KMS-11 (cell line): ENCODE results near the gene ARHGAP28.
A peak's percentile ranks its signal among the peaks of the same experiment; 100 is the strongest.

Source experiments
- H2AFZ ChIP-seq: fragments of 200-600 bp; sonication (generic); 2 replicates; pipeline ENCODE4 v1.6.1; 2016; ENCODE audit warnings: antibody characterized with exemption, mixed run types, low read depth
- H3K27ac ChIP-seq: fragments of 200-600 bp; sonication (generic); 2 replicates; pipeline ENCODE4 v1.6.1; 2016; ENCODE audit warnings: mild to moderate bottlenecking, mixed run types
- H3K27me3 ChIP-seq: fragments of 200-600 bp; sonication (generic); 2 replicates; pipeline ENCODE4 v1.6.1; 2017; ENCODE audit warnings: mild to moderate bottlenecking, low read depth, mixed run types, moderate library complexity; ENCODE audit not compliant: insufficient read depth
- H3K36me3 ChIP-seq: fragments of 200-600 bp; sonication (generic); 2 replicates; pipeline ENCODE4 v1.6.1; 2017; ENCODE audit warnings: mild to moderate bottlenecking, mixed run types; ENCODE audit not compliant: insufficient read depth
- H3K4me1 ChIP-seq: fragments of 200-600 bp; sonication (generic); 2 replicates; pipeline ENCODE4 v1.6.1; 2016; ENCODE audit warnings: mild to moderate bottlenecking, low read depth, mixed run types; ENCODE audit not compliant: poor library complexity, severe bottlenecking
- H3K4me2 ChIP-seq: fragments of 200-600 bp; sonication (generic); 2 replicates; pipeline ENCODE4 v1.7.0; 2016; ENCODE audit warnings: mild to moderate bottlenecking, mixed run types
- H3K4me3 ChIP-seq: fragments of 200-600 bp; sonication (generic); IDR thresholded peaks from 2 replicates; pipeline ENCODE4 v1.6.1; 2017; ENCODE audit warnings: low read depth, low read length, mixed read lengths; ENCODE audit not compliant: insufficient read depth
- H3K79me2 ChIP-seq: fragments of 200-600 bp; sonication (generic); 2 replicates; pipeline ENCODE4 v1.6.1; 2016; ENCODE audit warnings: low read depth, mixed run types; ENCODE audit not compliant: insufficient read depth
- H3K9ac ChIP-seq: fragments of 200-600 bp; sonication (generic); 2 replicates; pipeline ENCODE4 v1.6.1; 2016; ENCODE audit warnings: mild to moderate bottlenecking, mixed run types
- H4K20me1 ChIP-seq: fragments of 200-600 bp; sonication (generic); 2 replicates; pipeline ENCODE4 v1.6.1; 2016; ENCODE audit warnings: mild to moderate bottlenecking, mixed run types; ENCODE audit not compliant: insufficient read depth
- TF ChIP-seq, protein P1 (sequence below): fragments of 200-600 bp; sonication (generic); conservative IDR thresholded peaks from 2 replicates; pipeline ENCODE4 v1.6.1; 2017; ENCODE audit warnings: low read depth, mild to moderate bottlenecking, antibody characterized with exemption, low read length, moderate library complexity, mixed read lengths

Gene ARHGAP28

DNA sequence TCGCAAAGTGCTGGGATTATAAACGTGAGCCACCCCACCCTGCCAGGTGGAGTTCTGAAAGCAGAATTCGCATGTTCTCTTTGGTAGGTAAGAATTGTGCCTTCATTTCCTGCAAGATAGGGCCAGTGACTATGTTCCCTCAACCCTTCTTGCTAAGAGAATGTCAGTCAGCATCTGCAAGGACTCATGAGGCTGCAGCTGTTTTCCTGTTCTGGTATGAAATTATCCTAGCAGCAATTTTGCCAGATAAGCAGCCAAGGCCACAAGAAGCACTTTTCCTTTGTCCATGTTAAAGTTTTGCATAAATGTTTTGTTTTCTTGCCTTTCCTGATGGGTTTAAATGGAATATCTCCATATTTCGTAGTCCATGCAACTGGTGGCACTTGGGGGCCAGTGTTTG is 6.8 kb upstream of the ARHGAP28 start:
- H4K20me1 ChIP-seq: no peaks in the 10 kb centered on the region
- H3K4me1 ChIP-seq: peaks cover 15% of the 10 kb centered on the region
- no peaks in the 10 kb centered on the region for H3K36me3 ChIP-seq
- no peak overlapping the region for H3K27ac ChIP-seq
- TF ChIP-seq, protein P1, sequence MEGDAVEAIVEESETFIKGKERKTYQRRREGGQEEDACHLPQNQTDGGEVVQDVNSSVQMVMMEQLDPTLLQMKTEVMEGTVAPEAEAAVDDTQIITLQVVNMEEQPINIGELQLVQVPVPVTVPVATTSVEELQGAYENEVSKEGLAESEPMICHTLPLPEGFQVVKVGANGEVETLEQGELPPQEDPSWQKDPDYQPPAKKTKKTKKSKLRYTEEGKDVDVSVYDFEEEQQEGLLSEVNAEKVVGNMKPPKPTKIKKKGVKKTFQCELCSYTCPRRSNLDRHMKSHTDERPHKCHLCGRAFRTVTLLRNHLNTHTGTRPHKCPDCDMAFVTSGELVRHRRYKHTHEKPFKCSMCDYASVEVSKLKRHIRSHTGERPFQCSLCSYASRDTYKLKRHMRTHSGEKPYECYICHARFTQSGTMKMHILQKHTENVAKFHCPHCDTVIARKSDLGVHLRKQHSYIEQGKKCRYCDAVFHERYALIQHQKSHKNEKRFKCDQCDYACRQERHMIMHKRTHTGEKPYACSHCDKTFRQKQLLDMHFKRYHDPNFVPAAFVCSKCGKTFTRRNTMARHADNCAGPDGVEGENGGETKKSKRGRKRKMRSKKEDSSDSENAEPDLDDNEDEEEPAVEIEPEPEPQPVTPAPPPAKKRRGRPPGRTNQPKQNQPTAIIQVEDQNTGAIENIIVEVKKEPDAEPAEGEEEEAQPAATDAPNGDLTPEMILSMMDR: no peak
- no peak overlapping the region for H3K4me2 ChIP-seq
- H3K79me2 ChIP-seq: no peaks in the 10 kb centered on the region
- H3K9ac ChIP-seq: no peak overlapping the region
- no peaks in the 10 kb centered on the region for H3K27me3 ChIP-seq
- H2AFZ ChIP-seq: no peak overlapping the region
- no peak overlapping the region for H3K4me3 ChIP-seq

DNA sequence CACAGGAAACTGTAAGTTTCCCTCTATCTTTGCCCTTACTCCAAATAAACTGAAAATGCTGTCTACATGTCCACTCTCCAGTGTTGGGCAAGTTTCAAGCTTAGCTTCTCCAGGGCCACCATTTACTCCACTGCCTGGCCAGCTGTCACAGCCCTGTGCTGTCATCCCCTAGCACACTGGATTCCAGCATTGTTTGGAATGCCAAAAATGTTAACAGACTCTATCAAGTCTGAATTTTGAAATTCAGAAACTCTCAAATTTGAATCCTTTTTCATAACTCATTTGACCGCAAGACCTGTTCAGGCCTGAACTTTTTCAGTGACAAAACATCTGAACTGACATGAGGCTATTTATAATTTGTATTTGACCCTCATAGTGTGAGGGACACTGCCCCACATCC is 5.2 kb upstream of the ARHGAP28 start:
- no peak overlapping the region for H2AFZ ChIP-seq
- H4K20me1 ChIP-seq: no peaks in the 10 kb centered on the region
- H3K27me3 ChIP-seq: no peaks in the 10 kb centered on the region
- H3K4me3 ChIP-seq: no peak overlapping the region
- H3K27ac ChIP-seq: no peak overlapping the region
- H3K4me1 ChIP-seq: peaks cover 14% of the 10 kb centered on the region
- TF ChIP-seq, protein P1: no peak
- no peaks in the 10 kb centered on the region for H3K36me3 ChIP-seq
- no peak overlapping the region for H3K4me2 ChIP-seq
- no peaks in the 10 kb centered on the region for H3K79me2 ChIP-seq
- H3K9ac ChIP-seq: no peak overlapping the region

DNA sequence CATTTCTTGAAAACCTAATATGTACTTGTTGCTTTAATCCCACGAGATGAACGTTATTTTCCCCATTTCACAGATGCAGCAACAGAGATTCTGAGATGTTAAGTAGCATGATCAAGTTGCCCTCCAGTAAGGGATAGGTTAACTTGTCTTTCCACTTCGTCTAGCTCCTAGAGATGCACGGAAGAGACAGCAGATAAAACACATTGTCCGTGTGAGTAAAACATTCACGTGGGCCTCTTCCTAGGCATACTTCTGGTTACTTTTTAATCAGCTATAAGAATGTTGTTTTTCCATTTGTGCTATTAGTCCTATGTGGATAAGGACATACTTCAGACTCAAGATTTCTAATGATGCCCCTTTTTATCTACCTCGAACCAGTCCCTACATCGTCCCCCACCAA is 1.2 kb upstream of the ARHGAP28 start:
- no peaks in the 10 kb centered on the region for H3K36me3 ChIP-seq
- no peak overlapping the region for H3K27ac ChIP-seq
- no peak overlapping the region for H3K4me3 ChIP-seq
- no peaks in the 10 kb centered on the region for H4K20me1 ChIP-seq
- no peaks in the 10 kb centered on the region for H3K27me3 ChIP-seq
- peak overlapping the region; percentile 79; the same call in 1 of the 2 replicates for H2AFZ ChIP-seq
- no peak overlapping the region for H3K9ac ChIP-seq
- TF ChIP-seq, protein P1: no peak
- no peaks in the 10 kb centered on the region for H3K79me2 ChIP-seq
- peaks cover 12% of the 10 kb centered on the region for H3K4me1 ChIP-seq
- H3K4me2 ChIP-seq: no peak overlapping the region

DNA sequence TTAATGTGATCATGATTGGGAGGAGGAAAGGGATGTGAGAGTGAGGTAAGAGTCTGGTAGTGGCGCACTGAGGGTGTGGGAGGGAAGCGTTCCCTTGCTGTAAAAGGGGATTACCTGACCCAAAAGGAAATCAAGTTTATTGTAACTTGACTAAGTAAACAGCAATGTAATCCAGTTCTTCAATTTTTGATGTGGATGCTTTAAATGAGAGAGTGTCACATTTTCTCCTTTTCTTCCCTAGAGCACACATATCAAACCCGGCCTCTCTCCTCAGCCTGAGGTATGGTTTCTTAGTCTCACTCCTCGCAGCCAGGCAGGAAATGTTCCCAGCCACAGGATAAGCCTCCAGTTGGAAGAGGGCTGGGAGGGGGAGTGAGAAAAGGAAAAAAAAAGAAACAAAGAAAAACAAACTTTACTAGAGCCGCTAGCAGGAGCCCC is 688 bp upstream of the ARHGAP28 start:
- H3K27ac ChIP-seq: peak overlapping the region; percentile 38; the same call in 1 of the 2 replicates
- H3K36me3 ChIP-seq: no peaks in the 10 kb centered on the region
- TF ChIP-seq, protein P1: no peak
- H3K27me3 ChIP-seq: no peaks in the 10 kb centered on the region
- H3K4me2 ChIP-seq: peak overlapping the region; percentile 18; the same call in 1 of the 2 replicates
- H3K79me2 ChIP-seq: no peaks in the 10 kb centered on the region
- H2AFZ ChIP-seq: peak overlapping the region; percentile 79
- H4K20me1 ChIP-seq: no peaks in the 10 kb centered on the region
- H3K4me3 ChIP-seq: no peak overlapping the region
- peaks cover 12% of the 10 kb centered on the region for H3K4me1 ChIP-seq
- H3K9ac ChIP-seq: peak overlapping the region; percentile 27; the same call in 1 of the 2 replicates
